NOMO-1 treated with DMSO at 0.1 percent for 48 hours (cell line): Measurements from ENCODE around the gene SOHLH2.

ENCODE experiments used
- DNase-seq: peaks from one replicate; lab custom pipeline; 2025; ENCODE audit not compliant: unreplicated experiment; lab: John Stamatoyannopoulos, UW

SOHLH2 gene

DNA sequence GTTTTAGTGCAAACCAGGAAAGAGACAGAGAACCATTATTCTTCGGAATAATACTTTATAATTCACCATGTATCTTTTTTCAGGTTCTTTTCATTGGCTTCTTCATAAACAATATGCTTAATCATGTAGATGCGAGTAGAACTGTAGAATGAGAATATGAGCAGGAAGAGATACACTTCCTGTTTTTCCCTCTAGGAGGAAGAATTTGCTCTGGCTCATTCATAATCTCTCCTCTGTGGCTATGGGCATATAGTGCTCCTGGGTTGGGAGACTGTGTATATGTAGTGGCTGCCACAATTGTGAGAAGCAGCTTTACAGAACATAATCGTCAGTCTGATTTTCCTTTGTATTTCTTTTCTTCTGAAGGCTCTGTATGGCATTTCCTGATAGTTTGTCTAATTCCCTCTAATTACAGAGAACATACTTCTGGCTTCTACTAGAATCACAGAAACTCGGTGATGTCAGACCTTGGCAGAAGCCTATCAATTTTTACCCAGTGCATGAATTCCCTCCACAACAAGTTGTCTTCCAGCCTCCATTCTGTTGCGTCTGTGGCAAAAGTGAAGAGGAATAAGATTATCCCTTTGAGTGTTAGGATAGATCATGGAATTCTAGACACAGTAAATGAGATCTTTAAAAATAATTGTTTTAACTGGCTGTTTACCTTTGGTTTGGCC, 80.3 kb downstream of the SOHLH2 start:
- DNase-seq = no peak

- DNase-seq = no peak
Measured at GRCh38 chr13:36132376-36132775, 82.0 kb downstream of the SOHLH2 start.

- DNase-seq = no peak
Measured at GRCh38 chr13:36131931-36132297, 82.4 kb downstream of the SOHLH2 start.

GRCh38 chr13:36131222-36131930, 83.0 kb downstream of the SOHLH2 start, which contains the start of gene DCLK1:
Gene DCLK1, minus strand, starts transcription at chr13:36131382.
- DNase-seq = no peak

- no peak for DNase-seq
Measured at GRCh38 chr13:36130552-36131221, 83.7 kb downstream of the SOHLH2 start.

DNA sequence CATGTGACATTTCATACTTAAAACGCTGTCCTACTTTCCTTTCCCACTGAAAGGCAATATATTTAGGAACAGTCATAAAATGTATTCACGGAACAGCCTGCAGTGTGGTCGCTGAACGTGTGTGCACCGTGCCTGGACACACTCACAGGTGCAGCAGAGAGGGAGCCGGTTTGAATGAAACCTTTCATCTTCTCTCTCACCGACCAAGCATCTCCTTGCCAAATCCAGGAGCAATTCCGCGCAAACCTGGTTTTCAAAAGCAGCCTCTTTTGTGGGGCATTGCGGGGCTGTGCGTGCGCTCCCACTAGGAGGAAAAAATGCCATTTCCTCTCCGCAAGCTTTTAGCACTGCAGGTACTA, 84.2 kb downstream of the SOHLH2 start:
- DNase-seq = no peak

DNA sequence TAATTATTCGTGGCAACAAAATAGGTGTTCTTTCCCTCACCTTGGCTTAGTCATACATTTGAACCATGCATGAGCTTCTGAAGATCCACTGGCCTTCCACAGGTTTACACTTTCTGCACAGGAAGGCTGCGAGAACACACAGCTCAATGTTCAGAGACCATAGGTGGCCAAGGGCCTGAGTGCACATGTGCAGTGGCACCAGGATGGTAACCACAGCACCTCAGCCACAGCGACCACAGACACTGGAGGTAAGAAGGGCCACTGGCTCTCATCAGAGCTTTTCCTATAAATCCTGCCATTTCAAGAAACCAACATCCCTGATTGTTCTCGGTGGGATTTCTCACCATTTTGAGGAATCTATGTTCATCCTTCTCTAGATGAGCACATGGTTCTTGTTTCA, 84.8 kb downstream of the SOHLH2 start:
- no peak for DNase-seq

- DNase-seq = no peak
Measured at GRCh38 chr13:36126491-36126890, 87.9 kb downstream of the SOHLH2 start.

DNA sequence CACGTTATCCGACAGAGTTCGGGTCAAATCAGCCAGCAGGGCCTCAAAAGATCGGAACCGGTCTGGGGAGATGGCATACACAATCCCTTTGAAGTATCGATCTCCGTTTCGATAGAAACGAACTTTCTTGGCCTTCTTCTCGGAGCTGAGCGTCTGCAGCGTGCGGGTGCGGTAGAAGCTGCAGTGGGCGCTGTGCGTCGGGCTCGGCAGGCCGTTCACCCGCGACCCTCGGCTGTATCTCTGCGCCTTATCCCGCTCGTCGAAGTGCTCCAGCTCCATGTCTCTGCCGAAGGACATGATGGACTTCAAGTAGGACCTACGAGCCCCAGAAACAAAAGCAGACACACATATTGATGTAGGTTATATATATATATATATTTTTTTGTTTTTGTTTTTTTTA, 88.5 kb downstream of the SOHLH2 start:
- DNase-seq = no peak

DNA sequence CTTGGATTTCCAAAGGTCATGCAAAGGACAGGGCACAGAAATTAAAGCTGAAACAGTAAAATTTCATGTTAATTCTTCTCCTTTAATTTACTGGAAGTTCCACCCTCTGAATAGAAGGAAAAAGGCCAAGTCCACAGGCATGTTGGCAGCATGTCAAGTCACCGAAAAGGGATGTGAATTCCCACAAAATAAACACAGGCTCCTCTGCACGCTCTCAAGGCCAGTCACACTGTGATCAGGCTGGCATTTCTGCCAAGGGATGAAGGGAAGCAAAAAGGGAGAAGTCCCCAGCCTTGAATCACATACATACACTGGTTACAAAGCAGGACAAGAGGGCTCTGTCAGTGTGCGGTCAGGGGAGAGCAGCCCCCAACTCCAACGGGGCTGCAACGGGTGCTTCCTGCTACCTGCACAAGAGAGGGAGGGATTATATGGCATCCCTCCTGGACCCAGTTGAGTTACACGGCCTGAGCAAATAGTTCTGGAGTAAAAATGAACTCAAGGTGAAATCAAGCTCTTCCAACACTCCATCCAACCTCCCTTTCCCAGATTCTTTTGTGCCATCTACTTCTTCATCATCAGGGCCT, 90.0 kb downstream of the SOHLH2 start:
- no peak for DNase-seq
